K562 (cell line): Measurements from ENCODE around the gene ATP1A3. TPM values are rescaled to one million over a fixed set of nuclear protein-coding genes. Genes with fewer than 3 reads are reported as not detected.

Experiments
- ATAC-seq: fragments of 200-7000 bp; cut with Tn5 transposase; 3 replicates; pipeline ENCODE4 v1.9.1; 2020; ENCODE audit warnings: moderate library complexity
- BruUV-seq: library from RNA; stranded (reverse); fragments of 400-500 nt; replicated peaks from 2 replicates; lab custom pipeline; 2021; lab: Mats Ljungman, UMichigan
- CTCF ChIA-PET: fragments of 300-600 bp; formaldehyde crosslinking; extraction: SDS; loops from one replicate; lab custom pipeline; 2021; ENCODE audit warnings: low intra/inter-chr PET ratio; lab: Yijun Ruan, JAX
- POLR2A ChIA-PET: fragments of 300-600, 350-650 bp; sonication (Branson Sonifier 250); formaldehyde crosslinking; extraction: SDS; loops from one replicate; lab custom pipeline; 2021; ENCODE audit warnings: antibody characterized with exemption, inconsistent platforms; lab: Yijun Ruan, JAX
- DNase-seq, 4 experiments: peaks; one replicate each; pipeline versions ENCODE4 v3.0.0 to v3.0.0-alpha.2; 2011 to 2018; ENCODE audit warnings: low spot score in 3 of 4, mixed read lengths in 3 of 4; ENCODE audit errors: extremely low read depth in 1 of 4
- FAIRE-seq: peaks from 2 replicates; lab custom pipeline; 2011; peaks lifted over from hg19 to GRCh38; lab: Jason Lieb, UNC
- H2AFZ ChIP-seq: 2 replicates; pipeline ENCODE4 v1.6.0; 2011; ENCODE audit warnings: low read depth, low read length, control low read depth, inconsistent platforms
- H3K27ac ChIP-seq: fragments of 200-600 bp; 3 replicates; pipeline ENCODE4 v1.8.0; 2011; ENCODE audit warnings: low read depth, mild to moderate bottlenecking, control low read depth, inconsistent platforms, low read length, moderate library complexity, mixed read lengths; ENCODE audit errors: extremely low read depth
- H3K27me3 ChIP-seq, 2 experiments: fragments of 300-600 bp in 1 of 2; 2 replicates in 1 of 2; 3 replicates in 1 of 2; pipeline versions ENCODE4 v1.6.0 to v1.8.0; 2011; ENCODE audit warnings: inconsistent platforms in 2 of 2, low read length in 2 of 2, mild to moderate bottlenecking in 1 of 2, mixed read lengths in 1 of 2, moderate library complexity in 1 of 2; ENCODE audit not compliant: control insufficient read depth in 2 of 2, insufficient read depth in 2 of 2
- H3K36me3 ChIP-seq: fragments of 300-600 bp; 3 replicates; pipeline ENCODE4 v1.8.0; 2011; ENCODE audit warnings: mild to moderate bottlenecking, low read length, inconsistent platforms; ENCODE audit not compliant: control insufficient read depth, insufficient read depth
- H3K4me1 ChIP-seq, 2 experiments: fragments of 200-600 bp in 1 of 2; replicated peaks in 1 of 2; 2 replicates in 1 of 2; 3 replicates in 1 of 2; pipeline versions ENCODE4 v1.5.1 to v1.8.0; 2011; ENCODE audit warnings: inconsistent platforms in 2 of 2, low read length in 2 of 2, mild to moderate bottlenecking in 1 of 2, mixed read lengths in 1 of 2, moderate library complexity in 1 of 2; ENCODE audit not compliant: control insufficient read depth in 2 of 2, insufficient read depth in 2 of 2
- H3K4me2 ChIP-seq: 2 replicates; pipeline ENCODE4 v1.6.1; 2011; ENCODE audit warnings: low read length, control low read depth, inconsistent platforms, mixed read lengths; ENCODE audit not compliant: insufficient read depth
- H3K4me3 ChIP-seq: fragments of 200-600 bp; sonication (generic), shearing (Covaris generic); 2 replicates; pipeline ENCODE4 v1.5.1; 2016; ENCODE audit warnings: control low read depth, inconsistent platforms
- H3K79me2 ChIP-seq: fragments of 200-600 bp; 3 replicates; pipeline ENCODE4 v1.8.0; 2011; ENCODE audit warnings: low read length, inconsistent platforms; ENCODE audit not compliant: control insufficient read depth, insufficient read depth
- H3K9ac ChIP-seq, 2 experiments: 2 replicates each; pipeline versions ENCODE4 v1.6.0 to v1.6.1; 2011; ENCODE audit warnings: low read depth in 2 of 2, low read length in 2 of 2, control low read depth in 1 of 2, inconsistent platforms in 1 of 2, mild to moderate bottlenecking in 1 of 2, mixed read lengths in 1 of 2; ENCODE audit not compliant: insufficient read depth in 1 of 2
- H3K9me1 ChIP-seq: one replicate; pipeline ENCODE4 v1.6.0; 2011; ENCODE audit warnings: inconsistent platforms, mild to moderate bottlenecking, low read length, moderate library complexity; ENCODE audit not compliant: control insufficient read depth, insufficient read depth
- H3K9me3 ChIP-seq: replicated peaks from 2 replicates; pipeline ENCODE4 v1.5.1; 2011; ENCODE audit warnings: low read depth, low read length, inconsistent platforms; ENCODE audit not compliant: control insufficient read depth, insufficient read depth
- H4K20me1 ChIP-seq: replicated peaks from 2 replicates; pipeline ENCODE4 v1.6.1; 2011; ENCODE audit warnings: low read length, inconsistent platforms, mixed read lengths; ENCODE audit not compliant: control insufficient read depth, insufficient read depth
- ATF1 ChIP-seq, 2 experiments: fragments of 450-650 bp in 1 of 2; IDR thresholded peaks; 2 replicates each; pipeline ENCODE4 v1.6.1; 2016; ENCODE audit warnings: missing compliant biosample characterization in 1 of 2, missing genetic modification characterization in 1 of 2
- BCOR ChIP-seq: fragments of 450-650 bp; IDR thresholded peaks from 2 replicates; pipeline ENCODE4 v1.6.1; 2016
- CC2D1A ChIP-seq: fragments of 450-650 bp; IDR thresholded peaks from 2 replicates; pipeline ENCODE4 v1.6.1; 2017; ENCODE audit warnings: mild to moderate bottlenecking
- CXXC5 ChIP-seq: fragments of 250-450 bp; sonication (Bioruptor Pico); IDR thresholded peaks from 2 replicates; pipeline ENCODE4 v1.8.0; 2022; ENCODE audit warnings: inconsistent platforms, mild to moderate bottlenecking, moderate library complexity
- E2F6 ChIP-seq, 2 experiments: IDR thresholded peaks; 2 replicates each; pipeline ENCODE4 v1.6.1; 2011; ENCODE audit warnings: borderline replicate concordance in 1 of 2, control low read depth in 1 of 2, low read depth in 1 of 2, low read length in 1 of 2, mild to moderate bottlenecking in 1 of 2, mixed read lengths in 1 of 2, moderate library complexity in 1 of 2; ENCODE audit not compliant: insufficient read depth in 1 of 2, insufficient read length in 1 of 2, poor library complexity in 1 of 2, severe bottlenecking in 1 of 2; ENCODE audit errors: extremely low read depth in 1 of 2
- FOXJ2 ChIP-seq: fragments of 200-800 bp; sonication (Bioruptor generic); IDR thresholded peaks from 2 replicates; pipeline ENCODE4 v1.6.1; 2016; ENCODE audit warnings: missing genetic modification characterization, missing compliant biosample characterization
- FOXK1 ChIP-seq: sonication (generic); formaldehyde crosslinking; IDR thresholded peaks from 2 replicates; pipeline ENCODE4 v1.8.0; 2022; ENCODE audit warnings: missing genetic modification reagents, mild to moderate bottlenecking, borderline replicate concordance
- KLF16 ChIP-seq: IDR thresholded peaks from 2 replicates; pipeline ENCODE4 v1.6.1; 2016; ENCODE audit warnings: antibody characterized with exemption
- KLF6 ChIP-seq: fragments of 250-450 bp; sonication (Bioruptor Pico); IDR thresholded peaks from 2 replicates; pipeline ENCODE4 v1.4.0; 2020; ENCODE audit warnings: mild to moderate bottlenecking, moderate library complexity, borderline replicate concordance
- NUFIP1 ChIP-seq: fragments of 450-650 bp; IDR thresholded peaks from 2 replicates; pipeline ENCODE4 v1.6.1; 2018; ENCODE audit not compliant: partially characterized antibody
- SAP30 ChIP-seq: fragments of 200-600 bp; sonication (generic); IDR thresholded peaks from 2 replicates; pipeline ENCODE4 v1.6.1; 2012; ENCODE audit warnings: borderline replicate concordance, low read depth, mild to moderate bottlenecking, moderate library complexity, low read length, control low read depth, inconsistent platforms; ENCODE audit not compliant: insufficient read depth, poor library complexity, severe bottlenecking
- TRIM24 ChIP-seq, 2 experiments: fragments of 450-650 bp; IDR thresholded peaks; 2 replicates each; pipeline ENCODE4 v1.6.1; 2016
- WGBS: fragments of 100-300 bp; shearing (Covaris generic); methylation state at CpG from one replicate; pipeline ENCODE4 v1.1.6; 2016; ENCODE audit warnings: low coverage, mixed read lengths; ENCODE audit not compliant: insufficient coverage; ENCODE audit errors: missing lambda C conversion rate; 5-methylcytosine and 5-hydroxymethylcytosine counted together
- in situ Hi-C: fragments of 300-500 bp; cut with MboI; formaldehyde crosslinking; loops from 4 replicates; pipeline ENCODE4 v1.15.0; 2018; ENCODE audit warnings: inconsistent platforms, mixed read lengths
- intact Hi-C: fragments of 100-400 bp; cut with micrococcal nuclease; formaldehyde crosslinking; loops from 2 replicates; pipeline ENCODE4 v1.14.2; 2022
- polyA plus RNA-seq, 8 experiments: library from polyadenylated mRNA; depleted of rRNA in 4 of 8; stranded (reverse) in 5 of 8; unstranded in 3 of 8; fragments of >200 nt; fragmentation: Nextera tagmentation in 2 of 8; fragmentation: Illumina TruSeq in 1 of 8; extraction: Ambion mirVana in 2 of 8; extraction: Trizol in 1 of 8; gene quantifications; 2 replicates each; pipeline versions ENCODE4 v1.2.1 to v1.2.3, GENCODE V29; 2011 to 2014; ENCODE audit warnings: inconsistent platforms in 1 of 8, missing spikeins in 1 of 8
- total RNA-seq, 7 experiments: library from RNA; depleted of rRNA in 6 of 7; stranded (reverse); fragments of >200 nt in 6 of 7; fragmentation: Illumina TruSeq in 2 of 7; extraction: Trizol in 2 of 7; gene quantifications; 2 replicates each; pipeline versions ENCODE4 v1.2.1 to v1.2.3, GENCODE V29; 2011 to 2021; ENCODE audit warnings: low replicate concordance in 1 of 7
- TF ChIP-seq, protein P1 (sequence below): fragments of 250-450 bp; sonication (Bioruptor Pico); IDR thresholded peaks from 2 replicates; pipeline ENCODE4 v1.8.0; 2022; ENCODE audit warnings: inconsistent platforms
- TF ChIP-seq, protein P2 (sequence below): fragments of 450-650 bp; IDR thresholded peaks from 2 replicates; pipeline ENCODE4 v1.6.1; 2016; ENCODE audit warnings: antibody characterized with exemption

Gene ATP1A3
- total and polyA plus RNA-seq, 9 of the 15 experiments (the other 6 are each of a cell fraction or from before 2014, with no cell fraction given), result 0.03 to 1.0 (median 0.17) TPM; not detected in 3

GRCh38 chr19:41959056-41960053, 34.7 kb downstream of the ATP1A3 start, which contains the start of gene RABAC1:
Gene RABAC1, minus strand, starts transcription at chr19:41959321. Its CDS starts 29 bp downstream, at chr19:41959292.
- no peaks in the 10 kb centered on the region for H4K20me1 ChIP-seq
- ATAC-seq (peak; percentile 93), FAIRE-seq (peak; percentile 95), DNase-seq (peak; percentile 92 to 93 (median 92))
- in situ Hi-C loops, result loop anchor here (10.0 kb wide), 1 partner anchor 165 kb away; the partner anchor contains the start of gene CEACAM3
- 5% methylated on average over 39 of the region's 46 CpGs for WGBS
- CTCF ChIA-PET, result interaction anchor here (0.6 to 2.1 kb wide), 3 partner anchors 84 to 109 kb away, joined by 3 to 10 read pairs (median 3); partner anchors contain the start of gene RPS19
- H3K36me3 ChIP-seq, result no peaks in the 10 kb centered on the region
- intact Hi-C loops, result loop anchor here (2.0 kb wide), 1 partner anchor 87 kb away; no protein-coding TSS in a partner anchor
- peak within 1 kb of the TSS; percentile 77 to 90 for H3K9ac ChIP-seq
- H3K9me3 ChIP-seq, result no peaks in the 10 kb centered on the region
- BruUV-seq, result no TSS peak
- H3K9me1 ChIP-seq, result no peaks in the 10 kb centered on the region
- H3K27me3 ChIP-seq, result no peaks in the 10 kb centered on the region
- no peaks in the 10 kb centered on the region for H3K79me2 ChIP-seq
- POLR2A ChIA-PET, result interaction anchor here (0.6 to 2.7 kb wide), 9 partner anchors 11 to 396 kb away, joined by 3 to 14 read pairs (median 3); partner anchors contain the start of gene RPS19
- H2AFZ ChIP-seq, result peak within 1 kb of the TSS; percentile 95
- peak within 1 kb of the TSS; percentile 61 for H3K4me3 ChIP-seq
- peak within 1 kb of the TSS; percentile 93 for H3K4me2 ChIP-seq
- peaks cover 15 to 40% of the 10 kb centered on the region in 2 experiments; a peak in 4 of 5 replicates for H3K4me1 ChIP-seq
- H3K27ac ChIP-seq, result peak within 1 kb of the TSS; percentile 60
- TF ChIP-seq ATF1 (CRISPR knock-in tag; IDR thresholded peaks at IDR 0.05) (no peak), ATF1 (tag; IDR thresholded peaks at IDR 0.05) (peak; percentile 95), CC2D1A (no peak), CXXC5 (CRISPR knock-in tag) (peak; percentile 74), NUFIP1 (no peak), TRIM24 (IDR thresholded peaks at IDR 0.05) (no peak), E2F6 (IDR thresholded peaks at IDR 0.05; ENCODE audit: borderline replicate concordance in 1 of 2, extremely low read depth in 1 of 2, insufficient read depth in 1 of 2, insufficient read length in 1 of 2, low read depth in 1 of 2, low read length in 1 of 2, poor library complexity in 1 of 2, severe bottlenecking in 1 of 2) (peak in 1 of 2 experiments; percentile 16), SAP30 (peak; percentile 41), FOXK1 (CRISPR knock-in tag) (no peak), KLF16 (no peak), BCOR (peak; percentile 7; the same call in 1 of the 2 replicates), KLF6 (peak; percentile 93; the same call in 1 of the 2 replicates), FOXJ2 (tag) (peak; percentile 72; the same call in 1 of the 2 replicates)
- TF ChIP-seq, protein P1, sequence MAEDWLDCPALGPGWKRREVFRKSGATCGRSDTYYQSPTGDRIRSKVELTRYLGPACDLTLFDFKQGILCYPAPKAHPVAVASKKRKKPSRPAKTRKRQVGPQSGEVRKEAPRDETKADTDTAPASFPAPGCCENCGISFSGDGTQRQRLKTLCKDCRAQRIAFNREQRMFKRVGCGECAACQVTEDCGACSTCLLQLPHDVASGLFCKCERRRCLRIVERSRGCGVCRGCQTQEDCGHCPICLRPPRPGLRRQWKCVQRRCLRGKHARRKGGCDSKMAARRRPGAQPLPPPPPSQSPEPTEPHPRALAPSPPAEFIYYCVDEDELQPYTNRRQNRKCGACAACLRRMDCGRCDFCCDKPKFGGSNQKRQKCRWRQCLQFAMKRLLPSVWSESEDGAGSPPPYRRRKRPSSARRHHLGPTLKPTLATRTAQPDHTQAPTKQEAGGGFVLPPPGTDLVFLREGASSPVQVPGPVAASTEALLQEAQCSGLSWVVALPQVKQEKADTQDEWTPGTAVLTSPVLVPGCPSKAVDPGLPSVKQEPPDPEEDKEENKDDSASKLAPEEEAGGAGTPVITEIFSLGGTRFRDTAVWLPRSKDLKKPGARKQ (CRISPR knock-in tag), result no peak
- TF ChIP-seq, protein P2, sequence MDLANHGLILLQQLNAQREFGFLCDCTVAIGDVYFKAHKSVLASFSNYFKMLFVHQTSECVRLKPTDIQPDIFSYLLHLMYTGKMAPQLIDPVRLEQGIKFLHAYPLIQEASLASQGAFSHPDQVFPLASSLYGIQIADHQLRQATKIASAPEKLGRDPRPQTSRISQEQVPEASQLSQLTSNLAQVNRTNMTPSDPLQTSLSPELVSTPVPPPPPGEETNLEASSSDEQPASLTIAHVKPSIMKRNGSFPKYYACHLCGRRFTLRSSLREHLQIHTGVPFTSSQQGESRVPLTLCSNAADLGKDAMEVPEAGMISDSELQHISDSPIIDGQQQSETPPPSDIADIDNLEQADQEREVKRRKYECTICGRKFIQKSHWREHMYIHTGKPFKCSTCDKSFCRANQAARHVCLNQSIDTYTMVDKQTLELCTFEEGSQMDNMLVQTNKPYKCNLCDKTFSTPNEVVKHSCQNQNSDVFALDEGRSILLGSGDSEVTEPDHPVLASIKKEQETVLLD, result peak; percentile 77
